Astrocyte (in vitro differentiated cells and primary cell): Measurements from ENCODE around the gene FAM98B. TPM values are rescaled to one million over a fixed set of nuclear protein-coding genes. Genes with fewer than 3 reads are reported as not detected.

Source experiments
- DNase-seq: peaks from one replicate; pipeline ENCODE4 v3.0.0-alpha.2; 2010; ENCODE audit warnings: low read depth
- FAIRE-seq: peaks from 2 replicates; lab custom pipeline; 2011; peaks lifted over from hg19 to GRCh38; lab: Jason Lieb, UNC
- H2AFZ ChIP-seq: 2 replicates; pipeline ENCODE4 v1.6.0; 2012; ENCODE audit warnings: low read depth, low read length, inconsistent platforms
- H3K27ac ChIP-seq: 2 replicates; pipeline ENCODE4 v1.5.1; 2011; ENCODE audit warnings: low read depth, low read length, inconsistent platforms
- H3K27me3 ChIP-seq: 2 replicates; pipeline ENCODE4 v1.6.0; 2011; ENCODE audit warnings: low read length, inconsistent platforms; ENCODE audit not compliant: insufficient read depth
- H3K36me3 ChIP-seq: 2 replicates; pipeline ENCODE4 v1.5.1; 2011; ENCODE audit warnings: low read length, inconsistent platforms; ENCODE audit not compliant: insufficient read depth
- H3K4me1 ChIP-seq: 2 replicates; pipeline ENCODE4 v1.5.1; 2011; ENCODE audit warnings: low read length, inconsistent platforms; ENCODE audit not compliant: insufficient read depth
- H3K4me2 ChIP-seq: 2 replicates; pipeline ENCODE4 v1.6.0; 2012; ENCODE audit warnings: low read length, inconsistent platforms
- H3K4me3 ChIP-seq: 2 replicates; pipeline ENCODE4 v1.5.1; 2011; ENCODE audit warnings: low read depth, mild to moderate bottlenecking, low read length, inconsistent platforms; ENCODE audit not compliant: insufficient read depth
- H3K79me2 ChIP-seq: 2 replicates; pipeline ENCODE4 v1.6.0; 2012; ENCODE audit warnings: mild to moderate bottlenecking, low read length, inconsistent platforms; ENCODE audit not compliant: insufficient read depth
- H3K9ac ChIP-seq: 2 replicates; pipeline ENCODE4 v1.6.0; 2012; ENCODE audit warnings: mild to moderate bottlenecking, low read length, inconsistent platforms
- H3K9me3 ChIP-seq: 2 replicates; pipeline ENCODE4 v1.5.1; 2012; ENCODE audit warnings: low read depth, mild to moderate bottlenecking, low read length, inconsistent platforms; ENCODE audit not compliant: insufficient read depth
- H4K20me1 ChIP-seq: 2 replicates; pipeline ENCODE4 v1.6.0; 2012; ENCODE audit warnings: low read length, inconsistent platforms; ENCODE audit not compliant: insufficient read depth
- H3K27ac Mint-ChIP-seq: one replicate; pipeline ENCODE4 v1.8.0; 2021; ENCODE audit warnings: mild to moderate bottlenecking, mixed read lengths; ENCODE audit not compliant: unreplicated experiment
- H3K27me3 Mint-ChIP-seq: one replicate; pipeline ENCODE4 v1.8.0; 2021; ENCODE audit warnings: low read depth, mixed read lengths; ENCODE audit not compliant: unreplicated experiment
- H3K36me3 Mint-ChIP-seq: one replicate; pipeline ENCODE4 v1.8.0; 2021; ENCODE audit warnings: low read depth, mixed read lengths; ENCODE audit not compliant: unreplicated experiment
- H3K4me1 Mint-ChIP-seq: one replicate; pipeline ENCODE4 v1.8.0; 2021; ENCODE audit warnings: low read depth, mixed read lengths; ENCODE audit not compliant: unreplicated experiment
- H3K4me3 Mint-ChIP-seq: one replicate; pipeline ENCODE4 v1.8.0; 2021; ENCODE audit warnings: mild to moderate bottlenecking, moderate library complexity, mixed read lengths; ENCODE audit not compliant: unreplicated experiment
- H3K9me3 Mint-ChIP-seq: one replicate; pipeline ENCODE4 v1.8.0; 2021; ENCODE audit warnings: mild to moderate bottlenecking, mixed read lengths; ENCODE audit not compliant: unreplicated experiment
- CTCF ChIP-seq: IDR thresholded peaks from 2 replicates; pipeline ENCODE4 v1.5.1; 2011; ENCODE audit warnings: low read depth, mild to moderate bottlenecking, inconsistent platforms, low read length, moderate library complexity; ENCODE audit not compliant: insufficient read depth
- EZH2 ChIP-seq: IDR thresholded peaks from 2 replicates; pipeline ENCODE4 v1.6.1; 2012; ENCODE audit warnings: mild to moderate bottlenecking, low read length, inconsistent platforms; ENCODE audit not compliant: insufficient read depth
- total RNA-seq: library from RNA; stranded (reverse); gene quantifications from 2 replicates; pipeline ENCODE4 v1.2.1, GENCODE V29; 2021

FAM98B gene
- total RNA-seq, 1 donor from 2014 or later, result 21.6 TPM

- Mint-ChIP-seq H3K9me3 (no peaks in the 10 kb centered on the region), H3K4me1 (no peaks in the 10 kb centered on the region), H3K36me3 (no peaks in the 10 kb centered on the region), H3K27me3 (no peaks in the 10 kb centered on the region), H3K27ac (no peak overlapping the region), H3K4me3 (no peak overlapping the region)
- Histone ChIP-seq H3K79me2 (no peaks in the 10 kb centered on the region), H3K9me3 (no peaks in the 10 kb centered on the region), H3K4me1 (no peaks in the 10 kb centered on the region), H3K27ac (no peak overlapping the region), H3K4me2 (no peak overlapping the region), H3K4me3 (no peak overlapping the region), H3K9ac (no peak overlapping the region), H4K20me1 (no peaks in the 10 kb centered on the region), H3K27me3 (no peaks in the 10 kb centered on the region), H2AFZ (no peak overlapping the region), H3K36me3 (peaks cover 3% of the 10 kb centered on the region)
- peak; percentile 5 for FAIRE-seq
- TF ChIP-seq EZH2 (no peak), CTCF (no peak)
- no peak for DNase-seq
Observed at GRCh38 chr15:38481113-38481512, 27.2 kb downstream of the FAM98B start.

DNA sequence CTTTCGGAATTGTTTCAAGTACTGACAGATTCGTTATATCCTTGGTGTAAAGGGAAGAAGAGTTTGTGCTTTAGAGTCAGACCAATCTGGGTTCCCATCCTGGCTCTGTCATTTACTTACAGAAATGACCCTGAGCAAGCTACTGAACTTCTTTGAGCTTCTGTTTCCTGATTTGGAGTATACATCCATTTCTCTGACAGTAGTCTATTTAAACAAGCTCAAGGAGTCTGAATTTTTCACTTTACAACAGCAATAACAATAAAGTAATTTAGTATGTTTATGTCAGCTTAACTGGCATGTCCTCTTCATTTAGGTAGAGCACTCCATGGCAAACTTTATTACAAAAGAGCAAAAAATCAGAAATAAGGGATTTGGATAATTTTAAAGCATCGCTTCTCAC, 27.8 kb downstream of the FAM98B start:
- no peaks in the 10 kb centered on the region for H3K9me3 Mint-ChIP-seq
- no peaks in the 10 kb centered on the region for H3K9me3 ChIP-seq
- FAIRE-seq (peak; percentile 17), DNase-seq (no peak)
- no peaks in the 10 kb centered on the region for H3K4me1 ChIP-seq
- no peak overlapping the region for H2AFZ ChIP-seq
- H4K20me1 ChIP-seq, result no peaks in the 10 kb centered on the region
- no peaks in the 10 kb centered on the region for H3K27me3 Mint-ChIP-seq
- no peak overlapping the region for H3K27ac ChIP-seq
- H3K4me2 ChIP-seq, result no peak overlapping the region
- peaks cover under 1% of the 10 kb centered on the region for H3K36me3 Mint-ChIP-seq
- no peaks in the 10 kb centered on the region for H3K27me3 ChIP-seq
- H3K79me2 ChIP-seq, result no peaks in the 10 kb centered on the region
- H3K4me1 Mint-ChIP-seq, result no peaks in the 10 kb centered on the region
- H3K9ac ChIP-seq, result no peak overlapping the region
- peaks cover 2% of the 10 kb centered on the region for H3K36me3 ChIP-seq
- H3K27ac Mint-ChIP-seq, result no peak overlapping the region
- no peak overlapping the region for H3K4me3 Mint-ChIP-seq
- no peak for TF ChIP-seq CTCF
- no peak overlapping the region for H3K4me3 ChIP-seq

- no peak overlapping the region for H3K4me2 ChIP-seq
- no peak for FAIRE-seq
Observed at GRCh38 chr15:38482572-38482971, 28.6 kb downstream of the FAM98B start.

More at GRCh38 chr15:38482572-38482971, 28.6 kb downstream of the FAM98B start:
- H3K4me1 Mint-ChIP-seq, result peaks cover 2% of the 10 kb centered on the region
- no peak overlapping the region for H3K4me3 ChIP-seq
- TF ChIP-seq CTCF (no peak), EZH2 (no peak)
- no peak overlapping the region for H3K9ac ChIP-seq
- H3K27ac ChIP-seq, result no peak overlapping the region
- no peak overlapping the region for H2AFZ ChIP-seq
- H3K4me3 Mint-ChIP-seq, result no peak overlapping the region
- DNase-seq, result no peak
- H3K27me3 ChIP-seq, result no peaks in the 10 kb centered on the region
- peaks cover 2% of the 10 kb centered on the region for H3K36me3 Mint-ChIP-seq
- no peaks in the 10 kb centered on the region for H3K27me3 Mint-ChIP-seq
- H3K9me3 Mint-ChIP-seq, result no peaks in the 10 kb centered on the region
- H3K79me2 ChIP-seq, result no peaks in the 10 kb centered on the region
- no peaks in the 10 kb centered on the region for H3K9me3 ChIP-seq
- H3K27ac Mint-ChIP-seq, result no peak overlapping the region
- no peaks in the 10 kb centered on the region for H4K20me1 ChIP-seq
- H3K36me3 ChIP-seq, result peaks cover 2% of the 10 kb centered on the region
- H3K4me1 ChIP-seq, result peaks cover 2% of the 10 kb centered on the region
